ENCODE results near the gene CFAP46.

DNA sequence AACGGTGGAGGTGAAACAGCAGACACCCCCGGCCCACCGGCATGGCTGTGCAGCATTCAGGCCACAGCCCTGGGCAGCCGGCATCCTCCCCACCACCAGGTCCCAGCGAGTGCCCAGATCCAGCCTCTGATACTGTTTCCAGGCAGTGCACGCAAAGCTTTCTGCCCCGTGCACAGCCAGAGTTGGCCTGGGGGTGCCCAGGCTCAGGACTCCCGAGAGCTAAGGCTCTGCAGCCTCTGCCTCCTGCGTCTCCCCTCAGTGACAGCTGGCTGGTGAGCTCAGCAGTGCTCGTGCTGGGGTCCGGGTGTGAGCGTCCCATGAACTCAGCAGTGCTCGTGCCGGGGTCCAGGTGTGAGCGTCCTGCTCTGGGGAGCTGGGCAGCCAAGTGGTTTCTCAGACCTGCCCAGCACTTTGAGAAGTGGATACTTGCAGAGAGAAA is 65.4 kb downstream of the CFAP46 start:
- TF ChIP-seq CTCF (IDR thresholded peaks at IDR 0.05), result no peak
- TF ChIP-seq POLR2A (IDR thresholded peaks at IDR 0.05), result no peak

All from lower leg skin (tissue), 3 donors.